Sigmoid colon (tissue), 7 donors: ENCODE data around the gene TRIO. TPM values are rescaled to one million over a fixed set of nuclear protein-coding genes. Genes with fewer than 3 reads are reported as not detected.
"Not testable (repeated sequence)": the region's sequence is repeated elsewhere in the genome, so short reads cannot be mapped to it uniquely, and the experiment has no call there.

Experiments used
- DNase-seq: peaks from one replicate; pipeline ENCODE4 v3.0.0-alpha.2; 2019
- H3K27ac ChIP-seq, 4 donors: fragments of 200-600 bp; sonication (generic); one replicate each; pipeline ENCODE4 v1.5.1; 2016 to 2019; ENCODE audit warnings: mild to moderate bottlenecking in 1 of 4
- H3K27me3 ChIP-seq, 3 donors: fragments of 200-600 bp; sonication (generic); one replicate each; pipeline ENCODE4 v1.5.1; 2019; ENCODE audit warnings: mild to moderate bottlenecking in 1 of 3
- H3K36me3 ChIP-seq, 4 donors: fragments of 200-600 bp; sonication (generic); one replicate each; pipeline ENCODE4 v1.5.1; 2016 to 2019
- H3K4me1 ChIP-seq, 4 donors: fragments of 200-600 bp; sonication (generic); one replicate each; pipeline ENCODE4 v1.5.1; 2017 to 2019
- H3K4me3 ChIP-seq, 4 donors: fragments of 200-600 bp; sonication (generic); one replicate each; pipeline ENCODE4 v1.5.1; 2017 to 2019; ENCODE audit warnings: mild to moderate bottlenecking in 2 of 4, moderate library complexity in 1 of 4
- H3K9me3 ChIP-seq, 4 donors: fragments of 200-600 bp in 3 of 4; sonication (generic) in 3 of 4; one replicate each; pipeline versions ENCODE4 v1.5.1 to v1.6.1; 2013 to 2019
- CTCF ChIP-seq, 4 experiments: fragments of 450-650 bp in 3 of 4; fragments of 200-600 bp in 1 of 4; IDR thresholded peaks; one replicate each; pipeline ENCODE4 v1.5.1; 2016 to 2019; ENCODE audit warnings: antibody characterized with exemption in 4 of 4, mild to moderate bottlenecking in 3 of 4, moderate library complexity in 2 of 4
- EP300 ChIP-seq, 4 donors: sonication (generic); formaldehyde crosslinking; IDR thresholded peaks; one replicate each; pipeline ENCODE4 v1.6.1; 2017; ENCODE audit warnings: antibody characterized with exemption in 4 of 4
- POLR2A ChIP-seq, 2 donors: fragments of 450-650 bp; IDR thresholded peaks; one replicate each; pipeline ENCODE4 v1.6.1; 2016; ENCODE audit warnings: antibody characterized with exemption in 2 of 2, mild to moderate bottlenecking in 2 of 2, moderate library complexity in 2 of 2
- POLR2AphosphoS5 ChIP-seq, 4 donors: sonication (generic); formaldehyde crosslinking; IDR thresholded peaks; one replicate each; pipeline ENCODE4 v1.6.1; 2017; ENCODE audit warnings: antibody characterized with exemption in 4 of 4
- WGBS, 2 donors: extraction: QIAGEN DNeasy Blood & Tissue Kit; methylation state at CpG; one replicate each; pipeline ENCODE4 v1.1.7; 2013; 5-methylcytosine and 5-hydroxymethylcytosine counted together
- intact Hi-C: fragments of 100-400 bp; cut with DNase I; formaldehyde crosslinking; loops from one replicate; pipeline ENCODE4 v1.15.1; 2023
- polyA plus RNA-seq, 3 donors: library from polyadenylated mRNA; stranded (reverse); fragments of 200-250 nt; gene quantifications; one replicate each; pipeline ENCODE4 v1.2.3, GENCODE V29; 2013
- total RNA-seq, 4 donors: library from RNA; depleted of rRNA; stranded (reverse); fragments of >200 nt; gene quantifications; one replicate each; pipeline ENCODE4 v1.1.0, GENCODE V29; 2016
- donor health status: healthy with polysubstance abuse.
- donor health status: Bipolar disorder and iron deficiency.
- donor health status: healthy.

The TRIO gene
- total and polyA plus RNA-seq, 7 donors, result 34.8 to 300 (median 119) TPM

- Histone ChIP-seq H3K4me1 (peaks cover 0 to 91% (median 86%) of the 10 kb centered on the region in 4 donors), H3K27ac (peak overlapping the region; percentile 75 to 82 (median 76)), H3K4me3 (peak overlapping the region in 3 of 4 donors; percentile 3 to 20 (median 13)), H3K36me3 (no peaks in the 10 kb centered on the region), H3K27me3 (no peaks in the 10 kb centered on the region), H3K9me3 (no peaks in the 10 kb centered on the region)
- WGBS, 2 donors, result 2 to 13% methylated on average over 9 of the region's 9 CpGs
- TF ChIP-seq POLR2AphosphoS5 (IDR thresholded peaks at IDR 0.05), result peak in 3 of 4 donors; percentile 23 to 47 (median 38)
- TF ChIP-seq POLR2A (IDR thresholded peaks at IDR 0.05), result no peak
- intact Hi-C loops, result no loop called here
- DNase-seq, result peak; percentile 91
Measured at GRCh38 chr5:14204785-14205321, 61.7 kb downstream of the TRIO start.

- DNase-seq, result no peak
- Histone ChIP-seq H3K4me1 (peaks cover 0 to 90% (median 82%) of the 10 kb centered on the region in 4 donors), H3K27ac (peak overlapping the region; percentile 75 to 82 (median 76)), H3K4me3 (no peak overlapping the region), H3K9me3 (no peaks in the 10 kb centered on the region), H3K27me3 (no peaks in the 10 kb centered on the region), H3K36me3 (no peaks in the 10 kb centered on the region)
- WGBS, 2 donors, result 30 to 61% methylated on average over 11 of the region's 11 CpGs
- TF ChIP-seq EP300 (IDR thresholded peaks at IDR 0.05) (no peak), CTCF (IDR thresholded peaks at IDR 0.05) (no peak), POLR2A (IDR thresholded peaks at IDR 0.05) (no peak), POLR2AphosphoS5 (IDR thresholded peaks at IDR 0.05) (no peak)
- intact Hi-C loops, result no loop called here
Measured at GRCh38 chr5:14206028-14206725, 63.0 kb downstream of the TRIO start.

- DNase-seq, intact Hi-C loops, H3K4me3 ChIP-seq, H3K27me3 ChIP-seq, H3K9me3 ChIP-seq, H3K36me3 ChIP-seq: not testable (repeated sequence)
- Histone ChIP-seq H3K27ac (peak overlapping the region; percentile 71 to 77 (median 75)), H3K4me1 (peaks cover 0 to 95% (median 85%) of the 10 kb centered on the region in 4 donors)
- WGBS, 2 donors, result 6 to 43% methylated on average over 3 of the region's 3 CpGs
Measured at GRCh38 chr5:14207428-14207827, 64.3 kb downstream of the TRIO start.

GRCh38 chr5:14208071-14209021, 65.2 kb downstream of the TRIO start:
- Histone ChIP-seq H3K36me3 (no peaks in the 10 kb centered on the region), H3K4me3 (no peak overlapping the region), H3K27me3 (no peaks in the 10 kb centered on the region), H3K4me1 (peaks cover 0 to 95% (median 83%) of the 10 kb centered on the region in 4 donors), H3K27ac (peak overlapping the region; percentile 71 to 77 (median 75)), H3K9me3 (no peaks in the 10 kb centered on the region)
- TF ChIP-seq EP300 (IDR thresholded peaks at IDR 0.05) (no peak), POLR2AphosphoS5 (IDR thresholded peaks at IDR 0.05) (no peak), CTCF (IDR thresholded peaks at IDR 0.05) (no peak), POLR2A (IDR thresholded peaks at IDR 0.05) (no peak)
- WGBS, 2 donors, result 6 to 41% methylated on average over 8 of the region's 8 CpGs
- DNase-seq, result no peak
- intact Hi-C loops, result loop anchor here (2.0 kb wide), 1 partner anchor 62 kb away; no protein-coding TSS in a partner anchor

- 39 to 64% methylated on average over 9 of the region's 9 CpGs for WGBS, 2 donors
- TF ChIP-seq CTCF (IDR thresholded peaks at IDR 0.05) (no peak), EP300 (IDR thresholded peaks at IDR 0.05) (no peak), POLR2AphosphoS5 (IDR thresholded peaks at IDR 0.05) (no peak), POLR2A (IDR thresholded peaks at IDR 0.05) (no peak)
- DNase-seq, result no peak
- intact Hi-C loops, result loop anchor here (2.0 kb wide), 1 partner anchor 63 kb away; no protein-coding TSS in a partner anchor
- Histone ChIP-seq H3K27ac (peak overlapping the region; percentile 71 to 77 (median 75)), H3K4me3 (no peak overlapping the region), H3K36me3 (no peaks in the 10 kb centered on the region), H3K4me1 (peaks cover 0 to 93% (median 83%) of the 10 kb centered on the region in 4 donors), H3K9me3 (no peaks in the 10 kb centered on the region), H3K27me3 (no peaks in the 10 kb centered on the region)
Measured at GRCh38 chr5:14209222-14209822, 66.2 kb downstream of the TRIO start.
